ENCODE measurements around the gene GALNT14.

GRCh38 chr2:30955516-30956132 lies 182.6 kb downstream of the GALNT14 start:
- TF ChIP-seq CTCF (IDR thresholded peaks at IDR 0.05 in 2 of 3, conservative IDR thresholded peaks at IDR 0.05 in 1 of 3; ENCODE audit: insufficient read depth in 2 of 3, low read depth in 1 of 3, low read length in 3 of 3) (no peak), RCOR1 (IDR thresholded peaks at IDR 0.05; ENCODE audit: borderline replicate concordance in 1 of 2, low read depth in 2 of 2, low read length in 2 of 2) (no peak), ZBTB12 (CRISPR knock-in tag; IDR thresholded peaks at IDR 0.05) (no peak), DEAF1 (CRISPR knock-in tag; IDR thresholded peaks at IDR 0.05) (no peak), EP300 (IDR thresholded peaks at IDR 0.05; ENCODE audit: low read length) (no peak)
